ENCODE data around the gene GNMT.
"Not testable (repeated sequence)": the region's sequence is repeated elsewhere in the genome, so short reads cannot be mapped to it uniquely, and the experiment has no call there.

GNMT gene

DNA sequence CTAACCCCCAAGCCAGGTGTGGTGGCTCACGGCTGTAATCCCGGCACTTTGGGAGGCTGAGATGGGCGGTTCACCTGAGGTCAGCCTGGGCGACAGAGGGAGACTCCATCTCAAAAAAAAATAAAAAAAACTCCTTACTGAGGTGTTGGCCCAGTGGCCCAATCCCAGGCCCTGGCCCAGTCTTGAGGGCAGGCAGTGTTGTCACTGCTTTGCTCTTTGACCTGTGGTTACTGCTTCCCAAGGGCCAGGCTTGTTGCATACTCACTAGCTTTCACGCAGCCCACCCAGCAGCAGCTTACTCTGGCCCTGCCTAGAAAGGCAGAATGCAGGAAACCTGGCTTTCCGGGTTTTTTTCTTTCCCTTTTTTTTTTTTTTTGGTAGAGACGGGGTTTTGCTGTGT is 18.1 kb upstream of the GNMT start:
- no peak for DNase-seq

DNA sequence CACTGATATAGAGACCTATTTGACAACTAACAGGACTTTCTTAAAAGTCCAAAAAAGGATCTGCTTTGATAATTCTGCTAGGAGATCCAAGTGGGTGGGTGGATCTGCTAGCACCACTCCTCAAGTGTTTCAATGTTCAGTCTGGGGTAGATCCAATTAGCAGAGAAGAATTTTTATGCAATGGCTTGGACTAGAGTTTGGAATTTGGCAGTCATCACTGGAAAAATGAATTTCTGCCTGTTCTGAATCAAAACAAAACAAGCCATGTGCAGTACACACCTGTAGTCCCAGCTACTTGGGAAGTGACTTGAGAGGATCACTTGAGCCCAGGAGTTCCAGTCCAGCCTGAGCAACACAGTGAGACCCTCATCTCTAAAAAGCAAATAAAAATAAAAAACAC is 12.6 kb upstream of the GNMT start:
- no peak for DNase-seq

- DNase-seq, result no peak
Observed at GRCh38 chr6:42952389-42952788, 8.2 kb upstream of the GNMT start.

GRCh38 chr6:42954405-42954804 is 6.1 kb upstream of the GNMT start:
- DNase-seq, result not testable (repeated sequence)

GRCh38 chr6:42958125-42958524 is 2.4 kb upstream of the GNMT start:
- no peak for DNase-seq

DNA sequence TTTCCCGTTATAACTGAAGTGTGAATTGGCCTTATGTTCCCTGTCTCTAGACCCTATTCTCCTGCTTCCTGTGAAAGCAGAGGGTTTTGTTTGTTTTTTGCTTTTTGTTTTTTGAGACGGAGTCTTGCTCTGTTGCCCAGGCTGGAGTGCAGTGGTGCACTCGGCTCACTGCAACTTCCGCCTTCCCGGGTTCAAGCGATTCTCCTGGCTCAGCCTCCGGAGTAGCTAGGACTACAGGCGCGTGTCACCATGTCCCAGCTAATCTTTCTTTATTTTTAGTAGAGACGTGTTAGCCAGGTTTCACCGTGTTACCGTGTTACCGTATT is 674 bp upstream of the GNMT start:
- no peak for DNase-seq

DNA sequence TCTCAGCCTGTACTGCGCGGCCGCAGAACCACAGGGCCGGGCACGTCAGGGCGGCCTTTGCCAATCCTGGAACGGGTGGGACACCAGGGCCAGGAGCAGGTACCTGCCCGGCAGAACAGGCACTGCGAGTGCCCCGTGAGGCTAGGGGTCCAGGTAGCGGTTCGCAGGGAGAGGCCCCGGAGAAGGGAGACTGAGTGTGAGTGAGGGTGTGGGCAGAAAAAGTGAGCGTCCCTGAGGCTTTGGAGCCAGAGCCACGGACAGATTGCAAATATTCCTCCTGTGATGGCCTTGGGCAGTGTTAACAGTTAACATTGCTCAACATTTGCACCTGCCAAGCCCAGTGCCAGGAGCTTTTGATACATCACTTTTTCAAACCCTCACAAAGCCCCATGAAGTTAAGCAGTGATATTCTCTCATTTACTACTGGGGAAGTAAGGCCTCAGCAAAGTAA is 491 bp downstream of the GNMT start:
- no peak for DNase-seq

GRCh38 chr6:42962096-42962495 is 1.5 kb downstream of the GNMT start:
- DNase-seq, result no peak

- no peak for DNase-seq
Observed at GRCh38 chr6:42962502-42963178, 2.1 kb downstream of the GNMT start.

- no peak for DNase-seq
Observed at GRCh38 chr6:42963179-42963854, 2.8 kb downstream of the GNMT start.

DNA sequence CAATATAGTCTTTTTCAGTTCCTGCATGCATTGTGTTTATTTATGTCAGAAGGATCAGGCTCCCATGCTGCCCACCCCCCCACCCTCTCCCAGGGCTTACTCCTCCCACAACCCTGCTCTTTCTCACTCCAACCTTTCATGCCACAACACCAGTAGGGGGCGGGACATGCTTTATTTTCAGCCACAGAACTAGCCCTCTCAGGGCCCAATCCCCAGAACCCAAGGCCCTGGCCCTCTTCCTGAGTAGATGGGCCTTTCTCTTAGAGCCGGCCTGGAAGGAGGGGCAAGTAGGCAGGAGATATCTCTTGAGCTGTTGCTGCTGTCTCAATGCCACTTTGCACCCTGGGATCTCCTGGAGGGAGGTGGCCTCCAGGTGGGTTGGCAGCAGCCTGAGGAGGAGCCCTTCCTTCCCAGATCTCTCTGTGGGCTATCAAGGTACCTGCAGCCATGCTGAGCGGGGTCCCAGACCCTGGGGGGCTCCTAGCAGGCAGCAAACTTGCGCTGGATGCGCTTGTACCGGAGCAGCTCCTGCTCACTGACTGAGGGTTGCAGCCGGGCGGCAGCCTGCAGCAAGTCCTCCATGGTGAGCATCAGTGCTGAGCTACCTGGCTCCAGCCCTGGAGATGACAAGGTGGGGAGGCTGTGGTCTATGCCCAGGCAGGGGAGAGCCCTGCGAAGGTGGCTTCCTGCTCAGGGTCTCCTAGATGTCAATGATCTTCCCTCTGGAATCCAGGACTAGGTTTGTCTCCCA is 3.5 kb downstream of the GNMT start:
- DNase-seq, result no peak

DNA sequence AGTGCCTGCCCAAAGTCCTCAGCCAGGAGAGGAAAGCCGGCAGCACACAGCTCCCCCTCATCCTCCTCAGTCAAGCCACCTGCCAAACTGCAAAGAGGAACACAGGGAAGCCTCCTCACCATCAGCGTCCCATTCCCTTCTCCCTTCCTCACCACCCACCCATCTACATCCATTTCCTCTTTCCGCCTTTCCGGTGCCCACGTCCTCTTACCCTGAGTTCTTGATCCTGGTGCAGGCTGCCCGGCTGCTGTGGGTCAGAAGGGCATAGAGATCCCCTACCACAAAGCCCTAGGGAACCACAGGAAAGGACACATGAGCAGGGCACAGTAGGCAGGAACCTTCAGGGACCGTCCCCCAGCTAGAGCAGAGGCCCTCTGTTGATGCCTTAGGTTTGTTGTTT is 6.0 kb downstream of the GNMT start:
- DNase-seq, result no peak

DNA sequence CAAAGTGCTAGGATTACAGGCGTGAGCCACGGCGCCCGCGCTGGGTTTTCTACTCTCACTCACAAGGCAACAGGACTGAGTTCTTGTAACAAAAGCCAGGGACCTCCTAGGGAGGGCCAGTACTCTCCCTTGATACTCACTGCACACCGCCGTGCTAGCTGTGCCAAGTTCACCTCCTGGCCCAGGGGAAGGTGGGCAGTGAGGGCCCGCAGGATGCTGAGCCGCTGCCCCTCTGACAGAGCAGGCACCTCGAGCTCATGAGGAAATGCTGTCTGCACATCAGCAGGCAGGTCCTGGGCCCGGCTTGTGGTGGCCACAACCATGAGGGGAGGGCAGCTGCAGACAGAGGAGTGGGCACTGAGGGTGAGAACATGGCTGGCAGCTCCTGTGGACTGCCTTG is 6.7 kb downstream of the GNMT start:
- DNase-seq, result no peak

- no peak for DNase-seq
Observed at GRCh38 chr6:42968126-42968701, 7.7 kb downstream of the GNMT start.

GRCh38 chr6:42968783-42969182 is 8.2 kb downstream of the GNMT start:
- DNase-seq, result no peak

DNA sequence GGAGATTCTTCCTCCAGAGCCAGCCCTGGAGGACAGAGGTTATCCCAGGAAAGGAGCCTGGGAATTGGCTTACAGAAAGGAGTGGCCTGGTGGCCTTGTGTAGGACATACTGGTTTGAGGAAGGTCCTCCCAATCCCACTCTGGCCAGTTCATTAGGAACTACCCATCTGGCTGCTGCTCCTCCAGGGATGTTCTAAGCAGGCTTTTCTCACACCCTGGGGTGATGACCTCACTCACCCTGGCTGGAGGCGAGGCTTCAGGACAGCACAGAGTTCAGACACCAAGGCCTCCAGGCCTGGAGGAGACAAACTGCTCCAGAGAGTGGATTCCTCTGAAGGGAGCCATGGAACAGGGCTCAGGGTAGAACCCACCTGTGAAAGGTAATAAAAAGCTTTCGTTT is 8.9 kb downstream of the GNMT start:
- no peak for DNase-seq

GRCh38 chr6:42969934-42970333 is 9.4 kb downstream of the GNMT start:
- no peak for DNase-seq

DNA sequence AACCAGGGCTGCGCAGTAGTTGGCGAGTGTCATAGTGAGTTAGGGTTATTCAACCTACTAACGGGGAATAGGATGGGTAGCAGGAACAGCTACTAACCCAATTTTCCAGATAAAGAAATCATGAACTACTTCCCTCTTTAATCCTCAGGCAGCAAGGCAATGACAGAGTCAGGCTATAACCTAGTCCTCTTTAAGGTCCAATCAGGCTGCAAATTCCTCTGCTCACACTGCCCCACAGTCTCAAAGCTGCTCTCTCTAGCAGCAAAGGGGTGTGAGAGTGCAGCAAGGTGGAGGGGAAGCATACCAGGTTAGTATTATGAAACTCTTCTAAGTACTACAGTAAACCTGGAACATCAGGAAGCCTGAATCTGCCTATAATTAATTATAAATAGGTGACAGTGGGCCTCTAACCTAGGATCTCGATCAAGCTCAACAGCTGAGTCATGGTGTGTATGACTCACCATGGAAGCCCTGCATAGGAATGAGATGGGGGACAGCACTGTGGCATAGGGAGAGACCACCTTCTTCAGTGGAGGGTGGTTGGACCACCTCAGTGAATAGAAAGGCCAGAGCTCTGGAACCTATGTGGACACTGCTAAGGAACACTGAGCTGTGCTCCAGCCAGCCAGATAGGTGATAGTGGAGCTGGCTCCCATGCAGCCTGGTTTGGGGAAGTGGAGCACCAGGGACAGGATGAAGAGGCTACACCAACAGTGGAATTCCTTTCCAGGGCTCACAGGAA is 10.5 kb downstream of the GNMT start:
- no peak for DNase-seq

GRCh38 chr6:42971746-42972327 is 11.3 kb downstream of the GNMT start:
- DNase-seq, result no peak

DNA sequence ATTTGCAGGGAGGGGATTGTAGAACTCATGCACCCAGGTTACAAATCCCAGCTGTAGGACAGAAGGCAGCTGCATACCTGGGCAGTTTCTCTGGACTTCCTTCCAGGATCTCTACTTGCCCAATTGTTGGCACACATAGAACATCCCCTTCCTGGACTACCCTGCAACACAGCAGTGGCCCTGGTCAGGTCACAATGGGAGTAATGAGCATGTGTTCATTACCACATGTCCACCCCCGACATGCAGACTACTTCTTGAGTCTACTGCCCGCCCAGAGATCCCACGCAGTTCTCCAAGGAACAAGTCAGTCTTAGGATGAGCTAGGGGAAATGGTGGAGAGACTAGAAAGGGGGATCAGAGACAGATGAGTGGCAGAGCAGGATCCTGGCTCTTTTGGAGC is 13.4 kb downstream of the GNMT start:
- DNase-seq, result no peak

DNA sequence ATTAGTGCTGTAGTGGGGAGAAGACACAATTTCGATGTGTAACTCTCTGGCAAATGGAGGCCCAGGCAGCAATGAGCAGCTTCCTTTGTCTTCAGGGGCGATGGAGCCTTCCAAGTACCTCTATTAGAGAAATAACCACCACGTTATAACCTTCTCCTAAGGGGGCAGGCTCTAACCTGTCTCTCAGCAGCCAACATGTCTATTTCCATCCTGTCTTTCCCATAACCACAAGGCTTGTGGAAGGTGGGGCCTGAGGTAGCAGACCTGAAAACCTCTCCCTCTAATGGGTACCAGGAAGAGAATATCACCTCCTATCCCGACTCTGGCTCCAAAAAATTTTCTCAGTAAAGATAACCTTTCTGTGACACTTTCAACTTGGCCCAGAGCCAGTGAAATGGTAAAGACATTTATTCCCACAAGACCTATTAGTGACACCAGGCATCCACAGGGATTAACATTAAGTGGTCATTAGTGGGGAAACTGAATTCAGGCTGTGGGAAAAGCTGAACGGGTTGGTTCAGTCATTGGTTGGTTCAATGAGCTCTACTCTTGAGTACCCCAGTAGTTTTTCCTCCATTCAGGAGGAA is 14.5 kb downstream of the GNMT start:
- no peak for DNase-seq

DNA sequence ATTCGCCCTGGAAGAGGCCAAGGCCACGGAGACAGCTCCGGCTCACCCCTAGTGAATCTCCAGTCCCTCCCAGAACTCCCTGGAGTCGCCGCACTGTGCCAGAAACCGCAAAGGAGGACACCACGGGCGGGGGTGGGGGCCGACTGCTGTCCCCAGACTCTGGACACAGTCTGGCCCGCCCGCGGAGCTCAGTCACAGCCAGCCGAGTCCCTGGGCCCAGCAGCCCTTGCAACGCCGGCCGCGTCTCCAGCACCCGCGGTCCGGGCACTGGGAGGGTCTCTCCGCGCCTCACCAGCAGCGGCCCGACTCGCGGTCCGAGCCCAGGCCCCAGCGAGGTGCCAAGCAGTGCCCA is 17.9 kb downstream of the GNMT start:
- no peak for DNase-seq
